COLO668 (cell line): ENCODE data around the gene GRAMD1B.

ENCODE experiments used
- DNase-seq: peaks from one replicate; lab custom pipeline; 2025; ENCODE audit not compliant: unreplicated experiment; lab: John Stamatoyannopoulos, UW

GRAMD1B gene

DNA sequence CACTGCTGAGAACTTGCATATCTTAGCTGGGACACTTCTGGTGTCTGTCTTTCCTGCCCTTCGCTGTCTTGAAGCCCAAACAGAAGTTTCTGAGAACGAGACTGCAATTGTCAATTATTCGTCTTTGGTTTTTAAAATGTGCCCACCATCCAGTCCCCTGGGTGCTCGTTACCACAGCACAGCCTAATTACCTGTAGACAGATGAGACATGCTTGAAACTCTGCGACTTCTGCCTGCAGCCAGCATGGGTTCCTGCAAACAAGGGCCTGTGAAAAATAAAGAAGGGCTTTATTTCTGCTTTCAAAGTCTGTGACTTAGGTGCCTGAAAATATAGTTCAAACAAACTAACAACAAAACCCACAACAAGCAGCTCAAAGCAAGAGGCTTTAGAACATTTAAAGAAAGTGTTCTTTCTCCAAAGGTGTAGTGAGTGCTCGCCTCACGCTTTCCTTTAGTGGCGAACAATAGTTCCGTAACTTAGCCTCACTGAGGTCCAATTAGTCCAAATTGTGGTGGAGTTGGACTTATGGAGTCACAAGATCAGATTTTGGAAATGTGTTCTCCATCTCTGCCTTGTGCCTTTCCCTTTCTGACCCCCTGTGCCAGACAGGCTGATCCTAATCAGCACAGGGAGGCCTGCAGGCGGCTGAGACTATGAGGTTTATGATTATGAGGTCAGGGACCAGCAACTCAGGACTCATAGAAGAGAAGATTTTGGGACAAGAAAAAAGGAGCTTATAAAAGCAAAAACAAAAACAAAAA is 20.4 kb upstream of the GRAMD1B start:
- no peak for DNase-seq

DNA sequence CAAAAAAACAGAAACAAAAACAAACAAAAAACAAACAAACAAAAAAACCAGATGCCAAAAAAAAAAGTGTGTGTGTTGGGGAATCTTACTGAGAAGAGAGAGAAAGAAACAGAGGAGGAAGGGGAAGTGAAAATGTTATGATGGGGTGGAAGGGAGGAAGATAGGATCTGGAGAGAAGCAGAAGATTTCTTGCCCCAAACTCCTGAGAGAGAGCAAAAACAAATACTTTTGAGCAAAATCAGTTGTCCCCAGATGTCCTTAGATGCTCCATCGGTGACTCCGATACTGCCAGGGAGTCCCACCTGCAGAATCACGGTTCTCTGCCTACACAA is 19.9 kb upstream of the GRAMD1B start:
- no peak for DNase-seq

DNA sequence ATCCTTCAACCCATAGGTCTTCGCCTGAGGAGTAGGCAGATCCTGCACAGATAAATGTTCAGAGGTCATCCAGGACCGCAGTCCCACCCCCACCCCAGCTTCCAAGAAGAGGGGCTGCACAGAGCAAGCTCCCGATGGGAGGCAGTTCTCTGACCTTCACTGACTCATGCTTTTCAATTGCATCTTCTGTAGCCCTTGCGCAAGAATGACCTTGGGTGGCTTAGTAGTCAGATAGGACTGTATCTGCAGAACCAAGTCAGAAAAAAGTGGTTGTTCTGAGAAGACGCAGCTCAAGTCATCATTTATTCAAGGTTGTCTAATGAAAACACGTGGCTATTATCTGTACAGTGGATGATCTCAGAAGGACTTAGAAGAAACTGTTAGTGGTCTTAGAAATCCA is 16.4 kb upstream of the GRAMD1B start:
- no peak for DNase-seq

DNA sequence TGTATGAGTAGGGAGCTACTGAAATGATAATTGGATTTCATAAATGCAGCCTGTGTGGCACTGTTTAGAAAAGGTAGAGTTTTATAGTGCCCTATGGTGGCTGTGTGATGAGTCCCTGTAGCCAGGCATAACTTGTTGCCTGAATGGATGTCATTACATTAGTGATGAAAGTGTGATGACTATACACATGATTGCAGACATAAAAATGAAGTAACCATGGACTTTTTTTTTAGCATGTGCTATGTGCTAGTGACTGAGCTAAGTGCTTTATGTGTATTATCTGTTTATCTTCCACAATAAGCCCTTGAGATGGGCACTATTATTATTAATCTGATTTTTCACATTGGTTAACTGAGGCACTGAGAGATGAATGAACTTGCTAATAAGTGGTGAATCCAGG is 13.5 kb upstream of the GRAMD1B start:
- DNase-seq: no peak

DNA sequence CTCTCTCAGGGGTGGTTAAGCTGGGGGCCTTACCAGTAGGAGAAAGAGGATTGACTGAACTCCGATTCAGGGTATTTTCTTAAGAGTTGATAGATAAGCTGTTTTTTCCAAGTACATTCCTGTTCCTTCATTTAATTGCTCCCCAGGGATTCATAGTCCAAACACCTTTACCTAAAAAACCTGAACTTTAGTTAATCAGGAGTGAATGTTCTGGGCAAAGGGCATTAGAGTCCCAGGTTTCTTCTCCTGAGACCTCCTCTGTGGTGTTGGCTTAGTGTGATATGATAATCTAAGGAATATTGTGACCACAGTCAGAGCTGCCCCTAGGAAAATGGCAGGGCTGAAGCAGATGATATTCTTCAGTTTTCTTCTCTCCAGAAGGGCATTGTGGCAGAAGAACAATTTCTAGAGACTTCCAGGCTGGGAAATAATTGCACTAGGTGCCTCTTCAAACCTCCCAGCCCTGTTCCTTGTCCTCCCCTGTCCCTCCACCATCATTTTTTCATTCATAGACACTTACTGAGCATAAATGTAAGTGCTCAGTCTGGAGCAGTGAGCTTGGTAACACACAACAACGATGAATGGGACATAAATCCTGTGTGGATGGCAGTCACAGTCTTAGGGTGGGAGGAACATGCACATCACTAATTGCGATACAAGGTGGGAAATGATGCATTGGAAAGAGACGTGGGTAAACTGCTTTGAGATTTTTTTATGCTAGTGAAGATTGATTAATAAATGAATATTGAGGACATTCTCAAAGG is 11.5 kb upstream of the GRAMD1B start:
- DNase-seq: no peak

DNA sequence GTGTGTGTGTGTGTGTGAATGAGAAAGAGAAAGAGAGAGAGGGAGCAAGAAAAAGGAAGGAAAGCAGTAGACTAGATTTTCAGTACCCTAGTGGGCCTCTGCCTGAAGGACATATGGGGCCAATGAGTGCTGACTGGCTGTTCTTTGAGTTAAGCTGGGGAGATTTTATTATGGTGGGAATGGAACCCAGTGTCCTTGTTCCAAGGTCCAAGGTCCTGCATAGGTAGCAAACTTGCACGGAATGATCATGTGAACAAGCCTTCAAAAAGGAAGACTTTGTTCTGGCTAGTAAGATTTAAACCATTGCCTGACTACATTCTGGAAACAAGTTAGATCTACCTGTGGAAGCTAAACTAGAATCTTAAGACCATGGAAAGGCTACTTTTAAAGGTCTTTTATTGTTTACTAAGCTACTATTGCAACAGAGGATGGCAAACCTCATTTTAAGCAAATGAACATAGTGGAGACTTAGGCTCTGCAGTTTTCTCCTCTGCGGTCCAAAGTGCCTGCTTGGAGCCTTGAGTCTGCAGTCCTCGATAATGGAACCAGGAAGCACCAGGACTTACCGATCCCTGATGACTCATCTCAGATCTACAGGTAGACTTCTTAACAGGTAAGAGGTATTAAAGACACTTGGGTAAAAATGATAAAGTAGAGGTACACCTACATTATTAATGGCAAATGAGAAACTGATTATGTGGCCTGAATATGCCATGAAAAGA is 10.2 kb upstream of the GRAMD1B start:
- no peak for DNase-seq

DNA sequence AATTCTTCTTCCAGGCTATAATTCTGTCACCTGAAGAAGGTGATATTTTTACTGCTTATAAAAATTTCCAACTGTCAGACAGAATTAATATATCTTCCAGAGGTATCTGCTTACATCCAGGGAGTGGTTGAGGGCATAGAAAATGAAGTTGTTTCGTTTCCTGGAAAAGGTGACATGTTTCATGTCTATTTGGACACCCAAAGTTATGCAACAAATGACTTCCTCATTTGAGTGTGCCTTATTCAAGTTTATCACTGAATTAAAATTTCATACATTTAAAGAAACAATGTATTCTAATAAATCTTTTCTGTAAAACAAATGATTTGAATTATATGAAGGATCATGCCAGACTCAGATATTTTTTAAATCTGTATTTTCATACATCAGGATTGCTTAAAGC is 8.5 kb upstream of the GRAMD1B start:
- no peak for DNase-seq

DNA sequence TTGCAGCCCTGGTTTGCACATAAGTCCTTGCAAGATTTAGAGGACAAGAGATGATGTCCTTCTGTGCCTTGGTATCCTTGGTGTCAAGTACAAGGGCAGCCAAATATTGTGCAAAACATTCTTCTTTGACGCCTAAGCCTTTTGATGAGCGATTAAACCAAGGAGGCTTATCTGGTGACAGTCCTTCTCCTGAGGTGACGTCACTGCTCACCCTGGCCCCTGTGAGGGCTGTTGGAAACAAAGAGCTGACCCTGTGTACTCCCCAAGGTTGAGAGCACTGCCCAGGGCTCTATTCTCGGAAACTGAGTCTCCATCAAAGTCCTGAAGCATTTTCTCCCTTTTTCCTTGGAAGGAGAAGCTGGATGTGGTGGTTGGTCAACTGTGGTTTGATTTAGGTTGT is 4.7 kb upstream of the GRAMD1B start:
- no peak for DNase-seq

DNA sequence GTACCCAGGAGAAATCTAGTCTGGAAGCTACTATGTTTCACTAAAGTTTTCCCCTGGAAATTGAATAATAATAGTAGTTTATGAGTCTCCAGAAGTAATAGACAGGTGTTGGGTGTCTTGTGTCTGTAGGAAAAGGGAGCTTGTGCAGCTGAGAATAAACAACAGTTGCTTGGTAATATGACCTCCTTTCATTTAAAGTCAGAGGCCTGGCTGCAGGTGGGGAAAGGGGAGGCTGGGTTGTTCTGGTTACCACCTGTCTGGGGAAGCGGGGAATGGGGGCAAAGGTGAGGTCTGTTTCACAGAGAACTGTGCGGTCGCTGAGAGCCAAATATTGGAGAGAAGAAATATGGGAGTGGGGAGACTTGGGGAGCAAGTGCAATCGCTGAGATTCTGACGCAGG is 3.3 kb upstream of the GRAMD1B start:
- peak; percentile 77 for DNase-seq

DNA sequence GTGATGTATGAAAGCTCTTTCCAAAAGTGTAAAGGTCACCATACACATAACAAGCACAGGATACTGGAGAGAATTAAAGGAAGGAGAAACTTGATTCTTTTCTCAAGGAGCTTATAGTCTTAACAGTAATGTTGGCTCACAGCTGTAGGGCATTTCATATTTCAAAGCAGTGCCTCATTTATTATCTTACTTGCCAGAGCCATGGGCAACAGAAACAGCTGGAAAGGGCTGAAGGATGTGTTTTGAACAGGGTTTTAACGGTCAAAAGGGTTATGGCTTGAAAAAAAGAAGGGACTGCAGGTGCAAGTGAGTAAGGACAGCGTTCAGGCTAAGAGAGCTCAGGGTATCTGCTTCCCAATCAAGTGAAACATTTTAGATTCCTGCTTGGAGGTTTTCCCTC is 2.7 kb upstream of the GRAMD1B start:
- DNase-seq: no peak

DNA sequence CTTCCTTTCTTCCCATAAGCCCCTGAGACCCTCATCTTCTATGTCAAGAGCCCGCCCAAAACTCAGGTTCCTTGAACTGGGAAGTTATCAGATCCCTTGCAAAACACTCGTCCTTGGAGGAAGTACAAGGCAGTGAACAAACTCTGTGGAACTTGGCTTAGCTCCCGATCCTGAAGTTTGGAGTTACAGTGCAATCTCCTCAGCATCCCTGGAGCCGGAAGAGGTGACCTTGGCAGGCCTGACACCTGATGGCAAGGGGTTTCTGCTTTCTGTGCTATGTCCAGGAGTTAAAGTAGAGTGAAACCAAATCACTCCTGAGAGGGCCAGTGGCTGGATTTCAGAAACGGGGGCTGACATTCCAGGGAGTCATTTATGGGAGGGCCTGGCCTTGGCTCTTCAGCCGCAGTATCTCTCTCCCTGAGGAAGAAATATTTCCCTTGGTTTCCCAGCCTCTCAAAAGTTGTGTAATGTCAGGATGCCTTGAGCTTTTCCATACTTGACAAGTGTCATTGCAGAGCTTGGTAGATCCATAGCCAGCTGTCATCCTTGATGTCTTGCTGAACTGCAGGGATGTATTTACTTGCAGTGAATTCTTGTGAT is 1.9 kb upstream of the GRAMD1B start:
- no peak for DNase-seq

DNA sequence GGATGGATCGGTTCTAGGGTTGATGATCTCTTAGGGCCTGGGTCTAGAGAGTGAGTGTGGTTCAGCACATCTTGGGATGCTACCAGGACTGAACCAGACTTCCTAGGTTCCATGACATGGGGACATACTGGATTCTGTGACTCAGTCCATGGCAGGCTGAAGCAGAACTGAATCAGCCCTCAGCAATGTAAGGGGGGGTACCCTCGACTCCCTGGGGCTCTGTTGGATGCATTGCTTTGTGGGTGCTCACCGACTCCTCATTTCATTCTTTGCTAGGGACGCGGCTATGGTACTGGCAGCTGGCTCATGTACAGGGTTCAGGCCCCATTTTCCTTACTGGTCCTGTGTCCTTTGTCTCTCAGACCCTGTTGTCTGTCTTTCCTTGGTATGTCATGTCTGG is 733 bp upstream of the GRAMD1B start:
- no peak for DNase-seq

DNA sequence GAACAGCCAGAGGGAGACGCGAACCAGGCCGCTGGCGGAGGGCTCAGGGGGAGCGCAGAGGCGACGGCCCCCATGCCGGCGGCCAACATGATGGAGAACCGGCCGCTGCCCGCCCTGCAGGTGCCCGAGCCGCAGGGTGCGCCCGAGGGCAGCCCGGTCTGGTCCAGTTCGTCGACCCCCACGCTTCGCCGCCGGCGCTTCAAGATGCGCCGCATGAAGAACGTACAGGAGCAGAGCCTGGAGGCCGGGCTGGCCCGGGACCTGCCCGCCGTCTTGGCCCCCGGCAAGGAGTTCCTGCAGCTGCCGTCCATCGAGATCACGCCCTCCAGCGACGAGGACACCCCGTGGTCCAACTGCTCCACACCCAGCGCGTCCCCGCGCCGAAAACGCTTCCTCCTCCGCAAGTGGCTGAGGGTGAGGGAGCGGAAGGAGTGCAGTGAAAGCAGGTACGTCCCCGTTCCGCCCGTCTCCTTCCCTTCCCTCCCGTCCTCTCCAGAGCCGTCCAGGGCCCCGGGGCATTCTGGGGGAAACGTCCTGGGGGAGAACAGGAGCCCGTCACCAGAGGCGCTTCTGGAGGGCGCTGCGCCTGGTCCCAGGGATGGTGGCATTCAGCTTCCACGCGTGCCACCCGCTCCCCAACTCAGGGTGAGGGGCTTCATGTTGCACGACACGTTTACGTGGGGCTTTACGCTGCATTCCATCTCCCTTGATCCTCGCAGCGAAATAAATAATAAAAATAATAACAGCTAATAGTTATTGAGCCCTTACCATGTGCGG is 840 bp downstream of the GRAMD1B start:
- peak; percentile 87 for DNase-seq

DNA sequence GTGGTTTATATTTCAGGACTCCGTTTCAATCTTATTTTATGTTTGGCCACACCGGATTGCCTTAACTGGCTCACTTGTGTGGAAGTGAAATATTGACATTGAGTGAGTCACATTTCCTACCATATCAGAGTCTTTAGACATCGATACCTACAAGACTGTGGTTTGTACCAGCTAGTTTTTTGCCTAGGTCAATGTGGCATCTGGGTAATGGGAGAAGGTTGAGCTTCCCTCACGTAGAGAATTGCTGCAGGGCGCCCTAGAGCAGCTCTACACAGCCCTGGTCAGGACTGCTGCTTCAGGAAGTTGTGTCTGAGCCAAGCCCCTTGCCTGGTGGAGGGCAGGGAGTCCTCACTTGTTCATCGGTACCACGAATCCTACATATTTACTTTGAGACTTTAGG is 1.6 kb downstream of the GRAMD1B start:
- peak; percentile 38 for DNase-seq

DNA sequence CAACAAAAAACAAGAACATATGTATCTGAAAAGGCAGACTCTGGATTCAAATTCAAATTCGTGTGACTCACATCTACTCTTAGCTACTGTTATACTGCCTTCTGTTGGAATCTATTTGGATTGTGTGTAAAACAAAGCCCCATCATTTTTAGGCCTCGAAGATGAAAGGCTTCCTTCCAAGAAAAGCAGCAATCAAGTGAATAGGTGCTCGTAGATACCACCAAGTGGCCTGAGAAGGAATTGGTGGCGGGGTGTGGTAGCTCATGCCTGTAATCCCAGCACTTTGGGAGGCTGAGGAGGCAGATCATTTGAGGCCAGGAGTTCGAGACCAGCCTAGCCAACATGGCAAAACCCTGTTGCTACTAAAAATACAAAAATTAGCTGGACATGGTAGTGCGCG is 4.2 kb downstream of the GRAMD1B start:
- DNase-seq: no peak

DNA sequence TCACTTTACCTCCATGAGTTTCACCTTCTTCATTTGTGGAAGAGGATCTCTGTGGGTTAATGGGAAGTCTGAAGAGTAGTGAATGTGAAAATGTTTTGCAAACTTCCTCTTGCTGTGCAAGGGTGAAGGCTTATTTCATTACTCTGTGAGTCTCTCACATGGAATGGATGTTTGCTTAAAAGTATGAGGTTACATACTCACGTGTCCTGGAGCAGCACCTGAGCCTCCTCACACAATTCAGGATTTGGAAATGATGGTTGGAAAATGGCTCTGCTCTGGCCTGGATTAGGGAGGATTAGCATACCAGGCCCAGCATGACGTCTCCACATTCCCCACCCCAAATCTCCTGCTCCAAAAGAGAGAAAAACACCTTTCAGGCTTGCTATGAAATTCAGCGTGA is 4.8 kb downstream of the GRAMD1B start:
- DNase-seq: peak; percentile 42

DNA sequence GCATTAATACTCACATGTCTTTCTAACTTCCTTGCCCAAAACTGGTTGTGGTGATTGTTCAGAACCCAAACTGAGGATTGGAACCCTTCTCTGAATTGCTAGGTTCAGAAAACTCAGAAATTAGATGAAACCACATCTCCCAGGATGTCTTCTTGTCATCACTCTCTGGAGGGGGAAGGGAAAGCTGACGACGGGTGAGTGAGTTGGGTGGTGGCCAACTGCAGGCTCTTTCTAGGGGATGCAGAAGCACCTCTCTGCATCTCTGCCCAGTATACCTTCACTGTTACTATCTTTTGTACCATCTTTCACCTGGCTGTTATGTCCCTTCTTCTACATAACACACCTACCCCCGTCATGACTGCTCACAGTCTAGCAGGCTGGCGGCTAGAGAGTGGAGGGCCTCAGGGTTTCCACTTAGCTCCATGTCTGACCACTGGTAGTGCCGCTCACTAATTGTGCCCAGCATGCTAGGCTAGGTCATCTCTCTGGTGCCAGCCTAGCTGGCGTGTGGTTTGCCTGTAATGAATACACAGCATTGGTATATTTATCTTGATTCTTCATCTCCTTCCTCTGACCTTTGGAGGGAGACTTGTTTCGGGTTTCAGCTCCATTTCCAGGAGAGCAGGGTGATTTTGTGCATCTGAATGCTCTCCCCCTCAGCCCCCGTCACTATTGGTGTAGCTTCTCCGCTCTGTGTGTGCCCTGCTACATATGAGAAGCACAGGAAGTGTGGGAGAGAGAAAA is 7.3 kb downstream of the GRAMD1B start:
- no peak for DNase-seq

DNA sequence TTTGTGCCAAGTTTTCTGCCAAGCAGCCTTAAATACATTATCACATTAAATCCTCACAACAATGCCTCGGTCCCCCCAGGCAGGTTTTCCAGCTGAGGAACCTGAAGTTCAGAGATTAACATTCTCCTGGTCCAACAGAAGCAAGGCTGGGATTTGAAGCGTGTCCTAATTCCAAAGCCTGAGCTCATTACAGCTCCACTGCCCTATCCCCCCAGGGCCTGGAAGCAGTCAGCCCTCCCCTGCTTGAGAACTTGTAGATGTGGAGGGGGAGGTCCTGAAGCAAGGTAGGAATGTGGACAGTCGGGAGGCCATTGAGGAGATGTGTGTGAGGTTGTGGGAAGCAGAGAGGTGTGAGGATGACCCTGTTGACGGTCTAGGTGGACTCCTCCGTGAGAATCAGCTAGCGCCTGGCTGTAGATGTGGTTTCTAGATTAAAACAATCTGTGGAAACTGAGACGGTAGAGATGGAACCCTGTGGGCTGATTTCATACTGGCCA is 8.1 kb downstream of the GRAMD1B start:
- no peak for DNase-seq

DNA sequence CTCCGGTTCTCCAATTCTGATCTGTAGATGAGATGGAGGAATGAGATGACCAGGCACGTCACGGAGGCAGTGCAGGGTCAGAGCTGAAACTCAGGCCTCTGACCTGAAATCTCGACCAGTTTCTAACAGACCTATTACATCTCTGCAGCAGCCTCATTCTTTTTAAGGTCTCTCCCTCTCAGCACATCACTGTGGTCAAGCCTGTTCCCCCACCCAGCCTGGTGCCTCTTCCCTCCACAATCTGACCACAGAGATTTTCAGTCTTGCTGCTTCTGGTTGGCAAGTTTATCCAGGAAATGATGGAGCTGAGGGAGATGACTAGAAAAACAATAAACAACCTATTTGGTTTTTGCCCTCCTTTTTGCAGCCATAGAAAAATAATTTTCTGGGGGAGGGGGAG is 9.5 kb downstream of the GRAMD1B start:
- DNase-seq: no peak

DNA sequence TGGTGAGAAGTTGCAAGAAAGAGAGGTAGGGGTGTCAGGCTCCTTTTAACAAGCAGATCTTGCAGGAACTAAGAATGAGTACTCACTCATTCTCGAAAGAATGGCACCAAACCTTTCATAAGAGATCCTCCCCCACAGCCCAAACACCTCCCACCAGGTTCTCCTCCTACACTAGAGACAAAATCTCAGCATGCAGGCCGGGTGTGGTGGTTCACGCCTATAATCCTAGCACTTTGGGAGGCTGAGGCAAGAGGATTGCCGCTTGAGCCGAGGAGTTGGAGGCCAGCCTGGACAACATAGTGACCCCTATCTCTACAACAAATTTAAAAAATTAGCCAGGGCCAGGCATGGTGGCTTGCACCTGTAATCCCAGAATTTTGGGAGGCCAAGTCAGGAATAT is 11.1 kb downstream of the GRAMD1B start:
- DNase-seq: no peak
